Natural killer cell (primary cell): ENCODE results near the gene KRTAP13-2. TPM values are rescaled to one million over a fixed set of nuclear protein-coding genes. Genes with fewer than 3 reads are reported as not detected.

Experiments used
- ATAC-seq, 3 donors: fragments of 150-1000 bp in 2 of 3; fragments of 200-7000 bp in 1 of 3; cut with Tn5 transposase; 1 replicate in 1 of 3; 2 replicates in 2 of 3; pipeline ENCODE4 v1.10.0; 2021; ENCODE audit warnings: mild to moderate bottlenecking in 2 of 3, moderate library complexity in 2 of 3
- DNase-seq, 2 donors: peaks; one replicate each; pipeline versions ENCODE4 v3.0.0 to v3.0.0-alpha.2; 2013 to 2021; ENCODE audit warnings: mixed read lengths in 1 of 2
- H3K27ac ChIP-seq: one replicate; pipeline ENCODE4 v1.5.1; 2013; ENCODE audit warnings: mild to moderate bottlenecking, low read length
- H3K27me3 ChIP-seq: one replicate; pipeline ENCODE4 v1.6.1; 2013; ENCODE audit warnings: low read length; ENCODE audit not compliant: control insufficient read depth, insufficient read depth
- H3K36me3 ChIP-seq: one replicate; pipeline ENCODE4 v1.6.1; 2013; ENCODE audit warnings: low read length; ENCODE audit not compliant: control insufficient read depth, insufficient read depth
- H3K4me1 ChIP-seq: one replicate; pipeline ENCODE4 v1.6.1; 2013; ENCODE audit warnings: low read length; ENCODE audit not compliant: control insufficient read depth, insufficient read depth
- H3K4me3 ChIP-seq: one replicate; pipeline ENCODE4 v1.5.1; 2013; ENCODE audit warnings: low read length
- H3K9me3 ChIP-seq: one replicate; pipeline ENCODE4 v1.6.1; 2013; ENCODE audit warnings: low read length; ENCODE audit not compliant: control insufficient read depth, insufficient read depth
- H3K27ac Mint-ChIP-seq, 2 donors: one replicate each; pipeline ENCODE4 v1.8.0; 2022; ENCODE audit warnings: mild to moderate bottlenecking in 2 of 2, mixed read lengths in 2 of 2, moderate library complexity in 1 of 2
- H3K27me3 Mint-ChIP-seq, 2 donors: one replicate each; pipeline ENCODE4 v1.8.0; 2022; ENCODE audit warnings: low read depth in 2 of 2, mixed read lengths in 2 of 2
- H3K36me3 Mint-ChIP-seq: one replicate; pipeline ENCODE4 v1.8.0; 2022; ENCODE audit warnings: mixed read lengths
- H3K4me1 Mint-ChIP-seq, 2 donors: one replicate each; pipeline ENCODE4 v1.8.0; 2022; ENCODE audit warnings: mixed read lengths in 2 of 2
- H3K4me3 Mint-ChIP-seq: one replicate; pipeline ENCODE4 v1.8.0; 2022; ENCODE audit warnings: mild to moderate bottlenecking, moderate library complexity, mixed read lengths
- H3K9me3 Mint-ChIP-seq, 2 donors: one replicate each; pipeline ENCODE4 v1.8.0; 2022; ENCODE audit warnings: mixed read lengths in 2 of 2
- CTCF ChIP-seq: fragments of 200-600 bp; IDR thresholded peaks from one replicate; pipeline ENCODE4 v1.8.0; 2022; ENCODE audit warnings: antibody characterized with exemption
- WGBS: methylation state at CpG from one replicate; pipeline ENCODE4 v1.1.7; 2013; ENCODE audit warnings: missing lambda C conversion rate; ENCODE audit not compliant: insufficient coverage; 5-methylcytosine and 5-hydroxymethylcytosine counted together
- intact Hi-C: fragments of 100-400 bp; cut with micrococcal nuclease; formaldehyde crosslinking; loops from one replicate; pipeline ENCODE4 v1.14.2; 2022
- total RNA-seq, 4 donors: library from RNA; stranded (reverse); fragments of 120-200 nt in 1 of 4; gene quantifications; one replicate each; pipeline versions ENCODE4 v1.2.3 to v1.2.4, GENCODE V29; 2013 to 2022

KRTAP13-2 gene
- total RNA-seq, 3 donors from 2014 or later (not counting 1 experiment from before 2014, with no cell fraction given): not detected

DNA sequence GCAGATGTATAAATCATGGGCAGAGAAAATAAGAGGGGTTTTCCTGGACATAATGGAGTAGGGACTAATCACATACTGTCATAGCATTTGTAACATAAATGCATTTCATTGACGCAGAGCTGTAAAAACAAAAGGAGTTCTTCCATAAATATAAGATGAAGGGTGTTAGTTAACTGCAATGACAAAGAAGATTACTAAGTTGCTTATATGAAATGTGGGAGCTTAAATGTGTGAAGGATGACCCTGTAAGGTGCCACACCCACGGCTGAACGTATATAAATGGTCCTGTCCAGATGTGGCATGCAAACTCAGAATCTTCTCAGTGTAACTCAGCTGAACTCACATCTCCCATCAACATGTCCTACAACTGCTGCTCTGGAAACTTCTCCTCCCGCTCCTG lies 23.7 kb upstream of the KRTAP13-2 start, which contains the start of gene KRTAP13-1:
KRTAP13-1 (plus strand) TSS at position 301 of the 400 bp plus-strand sequence; CDS start at position 357, 56 bp downstream.
- no peak for TF ChIP-seq CTCF
- 74% methylated on average over 4 of the region's 4 CpGs for WGBS
- H3K4me1 ChIP-seq: no peaks in the 10 kb centered on the region
- no peaks in the 10 kb centered on the region for H3K27me3 ChIP-seq
- Mint-ChIP-seq H3K27ac (no peak within 1 kb of the TSS), H3K36me3 (peaks cover 6% of the 10 kb centered on the region), H3K9me3 (peaks cover 2 to 8% of the 10 kb centered on the region in 2 donors), H3K4me1 (no peaks in the 10 kb centered on the region), H3K27me3 (no peaks in the 10 kb centered on the region), H3K4me3 (no peak within 1 kb of the TSS)
- H3K9me3 ChIP-seq: peaks cover 3% of the 10 kb centered on the region
- no peaks in the 10 kb centered on the region for H3K36me3 ChIP-seq
- intact Hi-C loops: no loop called here
- H3K4me3 ChIP-seq: no peak within 1 kb of the TSS
- ATAC-seq (no peak), DNase-seq (no peak)
- H3K27ac ChIP-seq: no peak within 1 kb of the TSS

GRCh38 chr21:30391492-30392025 lies 19.5 kb upstream of the KRTAP13-2 start:
- H3K4me1 ChIP-seq: no peaks in the 10 kb centered on the region
- TF ChIP-seq CTCF: no peak
- Mint-ChIP-seq H3K27me3 (no peaks in the 10 kb centered on the region), H3K9me3 (peaks cover 8 to 10% of the 10 kb centered on the region in 2 donors), H3K4me3 (no peak overlapping the region), H3K27ac (no peak overlapping the region), H3K4me1 (no peaks in the 10 kb centered on the region), H3K36me3 (no peaks in the 10 kb centered on the region)
- peaks cover 7% of the 10 kb centered on the region for H3K9me3 ChIP-seq
- H3K27ac ChIP-seq: no peak overlapping the region
- WGBS: 73% methylated on average over 2 of the region's 2 CpGs
- intact Hi-C loops: no loop called here
- H3K27me3 ChIP-seq: no peaks in the 10 kb centered on the region
- H3K36me3 ChIP-seq: no peaks in the 10 kb centered on the region
- no peak for DNase-seq
- H3K4me3 ChIP-seq: no peak overlapping the region
- no peak for ATAC-seq

- no peaks in the 10 kb centered on the region for H3K27me3 Mint-ChIP-seq
- intact Hi-C loops: no loop called here
- no peaks in the 10 kb centered on the region for H3K9me3 ChIP-seq
- no peak overlapping the region for H3K4me3 ChIP-seq
- no peak for TF ChIP-seq CTCF
- H3K9me3 Mint-ChIP-seq: peaks cover 9 to 17% of the 10 kb centered on the region in 2 donors
- H3K36me3 ChIP-seq: no peaks in the 10 kb centered on the region
- H3K27ac Mint-ChIP-seq: no peak overlapping the region
- ATAC-seq: no peak
- H3K4me3 Mint-ChIP-seq: no peak overlapping the region
- no peak for DNase-seq
- H3K4me1 ChIP-seq: no peaks in the 10 kb centered on the region
- H3K27me3 ChIP-seq: no peaks in the 10 kb centered on the region
- WGBS: 67% methylated on average over 1 of the region's 1 CpG
- no peaks in the 10 kb centered on the region for H3K36me3 Mint-ChIP-seq
- H3K4me1 Mint-ChIP-seq: no peaks in the 10 kb centered on the region
- H3K27ac ChIP-seq: no peak overlapping the region
These were observed 10.1 kb upstream of the KRTAP13-2 start for GRCh38 chr21:30382201-30382600.

DNA sequence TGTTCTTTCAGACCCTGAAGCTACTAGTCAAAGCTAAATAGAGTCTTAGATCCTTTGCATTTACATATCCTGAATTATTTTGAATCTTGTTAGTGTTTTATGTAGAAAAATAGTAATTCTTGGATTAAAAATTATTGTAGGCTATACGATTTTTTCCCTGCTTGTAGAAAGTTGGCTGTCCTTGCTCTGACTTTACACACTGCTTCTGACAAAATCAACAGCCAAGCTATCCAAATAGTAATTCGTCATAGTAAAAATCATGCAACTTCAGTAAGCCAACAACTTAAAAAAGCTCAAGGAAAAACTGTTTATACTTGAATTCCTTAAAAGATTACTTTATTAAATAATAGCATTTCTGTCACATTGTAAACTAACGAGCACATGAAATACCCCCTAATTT lies 16.2 kb downstream of the KRTAP13-2 start:
- DNase-seq (no peak), ATAC-seq (no peak)
- Histone ChIP-seq H3K4me1 (no peaks in the 10 kb centered on the region), H3K27ac (no peak overlapping the region), H3K4me3 (no peak overlapping the region), H3K9me3 (no peaks in the 10 kb centered on the region), H3K27me3 (no peaks in the 10 kb centered on the region), H3K36me3 (no peaks in the 10 kb centered on the region)
- WGBS: 83% methylated on average over 2 of the region's 3 CpGs
- H3K36me3 Mint-ChIP-seq: no peaks in the 10 kb centered on the region
- H3K4me3 Mint-ChIP-seq: no peak overlapping the region
- H3K27ac Mint-ChIP-seq: no peak overlapping the region
- TF ChIP-seq CTCF: no peak
- H3K27me3 Mint-ChIP-seq: no peaks in the 10 kb centered on the region
- H3K4me1 Mint-ChIP-seq: no peaks in the 10 kb centered on the region
- peaks cover 8% of the 10 kb centered on the region in 2 donors for H3K9me3 Mint-ChIP-seq
- intact Hi-C loops: no loop called here
